HG02642 (cell line): ENCODE data around the gene FOSL2.

Experiments used
- ATAC-seq: cut with Tn5 transposase; IDR thresholded peaks from one replicate; pipeline ENCODE4 v1.9.1; 2021; ENCODE audit warnings: mild to moderate bottlenecking; ENCODE audit not compliant: unreplicated experiment, poor library complexity

Gene FOSL2

GRCh38 chr2:28392297-28393113 is at the start of gene FOSL2:
FOSL2 (plus strand) TSS chr2:28392858; CDS start chr2:28393721, 863 bp downstream.
- ATAC-seq: peak; percentile 74

GRCh38 chr2:28343184-28343942 is 49.3 kb upstream of the FOSL2 start:
- no peak for ATAC-seq

- ATAC-seq: no peak
Measured at GRCh38 chr2:28343971-28344715, 48.5 kb upstream of the FOSL2 start.

- ATAC-seq: no peak
Measured at GRCh38 chr2:28344756-28345373, 47.8 kb upstream of the FOSL2 start.

- no peak for ATAC-seq
Measured at GRCh38 chr2:28345619-28346018, 47.0 kb upstream of the FOSL2 start.

GRCh38 chr2:28346587-28346986 is 46.1 kb upstream of the FOSL2 start:
- no peak for ATAC-seq

GRCh38 chr2:28347193-28347592 is 45.5 kb upstream of the FOSL2 start:
- ATAC-seq: no peak

GRCh38 chr2:28347596-28347995 is 45.1 kb upstream of the FOSL2 start:
- no peak for ATAC-seq

GRCh38 chr2:28348149-28348567 is 44.5 kb upstream of the FOSL2 start:
- no peak for ATAC-seq

GRCh38 chr2:28348921-28349320 is 43.7 kb upstream of the FOSL2 start:
- no peak for ATAC-seq

- ATAC-seq: no peak
Measured at GRCh38 chr2:28349546-28350165, 43.0 kb upstream of the FOSL2 start.

- ATAC-seq: no peak
Measured at GRCh38 chr2:28350196-28350595, 42.5 kb upstream of the FOSL2 start.

- ATAC-seq: no peak
Measured at GRCh38 chr2:28350791-28351285, 41.8 kb upstream of the FOSL2 start.

GRCh38 chr2:28351621-28352020 is 41.0 kb upstream of the FOSL2 start:
- ATAC-seq: no peak

GRCh38 chr2:28352104-28352503 is 40.6 kb upstream of the FOSL2 start:
- no peak for ATAC-seq

GRCh38 chr2:28352610-28353195 is 40.0 kb upstream of the FOSL2 start:
- no peak for ATAC-seq

GRCh38 chr2:28354920-28355520 is 37.6 kb upstream of the FOSL2 start:
- no peak for ATAC-seq

GRCh38 chr2:28355521-28356094 is 37.0 kb upstream of the FOSL2 start:
- no peak for ATAC-seq
